Mammary epithelial cell (primary cell): ENCODE results near the gene PRKCQ.

ENCODE experiments used
- EZH2 ChIP-seq: IDR thresholded peaks from 2 replicates; pipeline ENCODE4 v1.6.1; 2012; ENCODE audit warnings: low read length, inconsistent platforms, borderline replicate concordance
- TF ChIP-seq, protein P1 (sequence below), 2 donors: IDR thresholded peaks in 1 of 2; conservative IDR thresholded peaks in 1 of 2; 2 replicates each; pipeline ENCODE4 v1.5.1; 2011 to 2012; ENCODE audit warnings: inconsistent platforms in 2 of 2, low read length in 2 of 2, mild to moderate bottlenecking in 2 of 2, control low read depth in 1 of 2, low read depth in 1 of 2; ENCODE audit not compliant: insufficient read depth in 1 of 2; ENCODE audit errors: extremely low read depth in 1 of 2

DNA sequence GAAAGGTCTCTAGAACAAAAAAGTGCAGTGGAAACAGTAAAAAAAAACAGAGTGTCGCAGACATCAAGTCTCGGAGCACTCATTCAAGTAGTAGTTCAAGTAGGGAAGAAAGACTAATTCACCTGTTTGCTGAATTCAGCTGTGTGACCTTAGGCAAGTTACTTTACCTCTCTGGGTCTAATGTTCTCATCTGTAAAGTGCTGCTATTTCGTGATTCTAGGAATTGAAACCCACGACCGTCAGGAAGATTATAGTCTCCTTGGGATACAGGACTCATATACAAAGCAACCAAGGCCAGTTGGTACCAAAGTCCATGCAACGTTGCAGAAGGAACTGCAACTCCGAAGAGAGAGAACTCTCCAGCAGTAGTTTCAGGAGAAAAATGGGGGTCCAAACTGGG is 26.1 kb downstream of the PRKCQ start:
- no peak for TF ChIP-seq EZH2
- TF ChIP-seq, protein P1, sequence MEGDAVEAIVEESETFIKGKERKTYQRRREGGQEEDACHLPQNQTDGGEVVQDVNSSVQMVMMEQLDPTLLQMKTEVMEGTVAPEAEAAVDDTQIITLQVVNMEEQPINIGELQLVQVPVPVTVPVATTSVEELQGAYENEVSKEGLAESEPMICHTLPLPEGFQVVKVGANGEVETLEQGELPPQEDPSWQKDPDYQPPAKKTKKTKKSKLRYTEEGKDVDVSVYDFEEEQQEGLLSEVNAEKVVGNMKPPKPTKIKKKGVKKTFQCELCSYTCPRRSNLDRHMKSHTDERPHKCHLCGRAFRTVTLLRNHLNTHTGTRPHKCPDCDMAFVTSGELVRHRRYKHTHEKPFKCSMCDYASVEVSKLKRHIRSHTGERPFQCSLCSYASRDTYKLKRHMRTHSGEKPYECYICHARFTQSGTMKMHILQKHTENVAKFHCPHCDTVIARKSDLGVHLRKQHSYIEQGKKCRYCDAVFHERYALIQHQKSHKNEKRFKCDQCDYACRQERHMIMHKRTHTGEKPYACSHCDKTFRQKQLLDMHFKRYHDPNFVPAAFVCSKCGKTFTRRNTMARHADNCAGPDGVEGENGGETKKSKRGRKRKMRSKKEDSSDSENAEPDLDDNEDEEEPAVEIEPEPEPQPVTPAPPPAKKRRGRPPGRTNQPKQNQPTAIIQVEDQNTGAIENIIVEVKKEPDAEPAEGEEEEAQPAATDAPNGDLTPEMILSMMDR (conservative IDR thresholded peaks at IDR 0.05 in 1 of 2, IDR thresholded peaks at IDR 0.05 in 1 of 2; ENCODE audit: extremely low read depth in 1 of 2, insufficient read depth in 1 of 2, low read depth in 1 of 2, low read length in 2 of 2), result no peak
